Endothelial cell of umbilical vein (primary cell): ENCODE results near the gene PGS1. TPM values are rescaled to one million over a fixed set of nuclear protein-coding genes. Genes with fewer than 3 reads are reported as not detected.

Source experiments
- BruUV-seq: library from RNA; stranded (reverse); fragments of 400-500 nt; replicated peaks from 2 replicates; lab custom pipeline; 2021; lab: Mats Ljungman, UMichigan
- CTCF ChIA-PET: fragments of 300-600, 350-600 bp; sonication (Branson Sonifier 250); formaldehyde crosslinking; loops from one replicate; lab custom pipeline; 2021; ENCODE audit warnings: antibody characterized with exemption, inconsistent platforms; lab: Charles Lee
- POLR2A ChIA-PET: fragments of 300-600, 350-600 bp; sonication (Branson Sonifier 250); formaldehyde crosslinking; loops from one replicate; lab custom pipeline; 2021; ENCODE audit warnings: antibody characterized with exemption, inconsistent platforms; lab: Charles Lee
- DNase-seq: peaks from one replicate; pipeline ENCODE4 v3.0.0-alpha.2; 2011; ENCODE audit warnings: low read depth, low spot score
- FAIRE-seq: peaks from 2 replicates; lab custom pipeline; 2011; peaks lifted over from hg19 to GRCh38; lab: Jason Lieb, UNC
- H2AFZ ChIP-seq: 2 replicates; pipeline ENCODE4 v1.6.0; 2012; ENCODE audit warnings: low read depth, low read length, control low read depth, inconsistent platforms
- H3K27ac ChIP-seq: 2 replicates; pipeline ENCODE4 v1.5.1; 2011; ENCODE audit warnings: low read depth, mild to moderate bottlenecking, control low read depth, low read length, moderate library complexity; ENCODE audit not compliant: insufficient read depth
- H3K27me3 ChIP-seq, 2 experiments: 2 replicates each; pipeline versions ENCODE4 v1.6.0 to v1.6.1; 2011; ENCODE audit warnings: low read length in 2 of 2, mixed read lengths in 1 of 2; ENCODE audit not compliant: control insufficient read depth in 2 of 2, insufficient read depth in 2 of 2
- H3K36me3 ChIP-seq, 2 experiments: 2 replicates in 1 of 2; 3 replicates in 1 of 2; pipeline ENCODE4 v1.5.1; 2011; ENCODE audit warnings: low read length in 2 of 2, mild to moderate bottlenecking in 1 of 2, moderate library complexity in 1 of 2; ENCODE audit not compliant: control insufficient read depth in 2 of 2, insufficient read depth in 2 of 2; ENCODE audit errors: extremely low read depth in 1 of 2
- H3K4me1 ChIP-seq: 3 replicates; pipeline ENCODE4 v1.5.1; 2011; ENCODE audit warnings: mild to moderate bottlenecking, low read length; ENCODE audit not compliant: control insufficient read depth, insufficient read depth; ENCODE audit errors: extremely low read depth
- H3K4me2 ChIP-seq: 2 replicates; pipeline ENCODE4 v1.6.1; 2011; ENCODE audit warnings: low read length, control low read depth, mixed read lengths; ENCODE audit not compliant: insufficient read depth
- H3K4me3 ChIP-seq, 3 experiments: fragments of 200-600 bp in 1 of 3; sonication (generic), shearing (Covaris generic) in 1 of 3; replicated peaks in 1 of 3; 2 replicates each; pipeline ENCODE4 v1.5.1; 2011 to 2016; ENCODE audit warnings: control low read depth in 3 of 3, low read length in 3 of 3, mild to moderate bottlenecking in 2 of 3, inconsistent platforms in 1 of 3, low read depth in 1 of 3, moderate library complexity in 1 of 3; ENCODE audit not compliant: insufficient read depth in 1 of 3
- H3K79me2 ChIP-seq: 2 replicates; pipeline ENCODE4 v1.6.0; 2012; ENCODE audit warnings: low read length, inconsistent platforms; ENCODE audit not compliant: control insufficient read depth, insufficient read depth
- H3K9ac ChIP-seq: replicated peaks from 2 replicates; pipeline ENCODE3; 2011; ENCODE audit warnings: low read length, control low read depth; ENCODE audit not compliant: insufficient read depth; ENCODE audit errors: extremely low read depth
- H3K9me1 ChIP-seq: replicated peaks from 3 replicates; pipeline ENCODE4 v1.6.0; 2011; ENCODE audit warnings: mild to moderate bottlenecking, low read length; ENCODE audit not compliant: control insufficient read depth, insufficient read depth; ENCODE audit errors: extremely low read depth
- H3K9me3 ChIP-seq: replicated peaks from 2 replicates; pipeline ENCODE4 v1.5.1; 2012; ENCODE audit warnings: low read length, inconsistent platforms; ENCODE audit not compliant: control insufficient read depth, insufficient read depth
- H4K20me1 ChIP-seq: replicated peaks from 2 replicates; pipeline ENCODE3; 2011; ENCODE audit warnings: mild to moderate bottlenecking, low read length; ENCODE audit not compliant: control insufficient read depth, insufficient read depth; ENCODE audit errors: extremely low read depth
- EZH2 ChIP-seq: IDR thresholded peaks from 2 replicates; pipeline ENCODE4 v1.6.1; 2012; ENCODE audit warnings: borderline replicate concordance, low read depth, mild to moderate bottlenecking, moderate library complexity, low read length, inconsistent platforms; ENCODE audit not compliant: severe bottlenecking
- FOS ChIP-seq: IDR thresholded peaks from 2 replicates; pipeline ENCODE4 v1.6.1; 2011; ENCODE audit warnings: mild to moderate bottlenecking, low read length, moderate library complexity, borderline replicate concordance; ENCODE audit not compliant: insufficient read depth
- GATA2 ChIP-seq: IDR thresholded peaks from 2 replicates; pipeline ENCODE4 v1.7.0; 2011; ENCODE audit warnings: low read depth, mild to moderate bottlenecking, moderate library complexity, mixed read lengths, low read length; ENCODE audit not compliant: insufficient read length, insufficient read depth
- JUN ChIP-seq: IDR thresholded peaks from 2 replicates; pipeline ENCODE4 v1.6.1; 2011; ENCODE audit warnings: borderline replicate concordance, low read depth; ENCODE audit not compliant: insufficient read length, insufficient read depth
- MYC ChIP-seq: IDR thresholded peaks from one replicate; pipeline ENCODE4 v1.6.1; 2011; ENCODE audit warnings: mild to moderate bottlenecking, low read depth, low read length
- POLR2A ChIP-seq: IDR thresholded peaks from 2 replicates; pipeline ENCODE4 v1.6.1; 2012; ENCODE audit warnings: low read depth, mild to moderate bottlenecking, control low read depth, low read length
- POLR2AphosphoS5 ChIP-seq: IDR thresholded peaks from 2 replicates; pipeline ENCODE4 v1.6.1; 2012; ENCODE audit warnings: low read depth, mild to moderate bottlenecking, control low read depth, low read length, moderate library complexity; ENCODE audit not compliant: insufficient read depth
- dilution Hi-C: fragments of 300-500 bp; cut with MboI; formaldehyde crosslinking; loops from one replicate; pipeline ENCODE4 v1.15.0; 2019; ENCODE audit warnings: low sequenced_read_pairs; ENCODE audit not compliant: extremely low pct_ligation_motif_present
- intact Hi-C: fragments of 100-400 bp; cut with micrococcal nuclease; formaldehyde crosslinking; loops from one replicate; pipeline ENCODE4 v1.10.0; 2022
- polyA plus RNA-seq, 4 experiments: library from polyadenylated mRNA; depleted of rRNA in 3 of 4; stranded (reverse) in 3 of 4; unstranded in 1 of 4; fragments of >200 nt; gene quantifications; 2 replicates each; pipeline versions ENCODE4 v1.2.1 to v1.2.3, GENCODE V29; 2011 to 2012; ENCODE audit warnings: missing spikeins in 1 of 4
- total RNA-seq: library from RNA; stranded (reverse); gene quantifications from 2 replicates; pipeline ENCODE4 v1.2.3, GENCODE V29; 2021
- TF ChIP-seq, protein P1 (sequence below), 2 donors: IDR thresholded peaks; 1 replicate in 1 of 2; 2 replicates in 1 of 2; pipeline ENCODE4 v1.5.1; 2011; ENCODE audit warnings: low read length in 2 of 2, mild to moderate bottlenecking in 2 of 2, moderate library complexity in 2 of 2, control low read depth in 1 of 2, inconsistent platforms in 1 of 2, low read depth in 1 of 2; ENCODE audit not compliant: insufficient read depth in 1 of 2; ENCODE audit errors: extremely low read depth in 1 of 2
- TF ChIP-seq, protein P2 (sequence below): IDR thresholded peaks from 2 replicates; pipeline ENCODE4 v1.6.1; 2011; ENCODE audit not compliant: insufficient read depth, insufficient read length

The PGS1 gene
- total and polyA plus RNA-seq, 2 donors (not counting 3 experiments of a cell fraction or from before 2014, with no cell fraction given), result 50.8 to 66.0 TPM

DNA sequence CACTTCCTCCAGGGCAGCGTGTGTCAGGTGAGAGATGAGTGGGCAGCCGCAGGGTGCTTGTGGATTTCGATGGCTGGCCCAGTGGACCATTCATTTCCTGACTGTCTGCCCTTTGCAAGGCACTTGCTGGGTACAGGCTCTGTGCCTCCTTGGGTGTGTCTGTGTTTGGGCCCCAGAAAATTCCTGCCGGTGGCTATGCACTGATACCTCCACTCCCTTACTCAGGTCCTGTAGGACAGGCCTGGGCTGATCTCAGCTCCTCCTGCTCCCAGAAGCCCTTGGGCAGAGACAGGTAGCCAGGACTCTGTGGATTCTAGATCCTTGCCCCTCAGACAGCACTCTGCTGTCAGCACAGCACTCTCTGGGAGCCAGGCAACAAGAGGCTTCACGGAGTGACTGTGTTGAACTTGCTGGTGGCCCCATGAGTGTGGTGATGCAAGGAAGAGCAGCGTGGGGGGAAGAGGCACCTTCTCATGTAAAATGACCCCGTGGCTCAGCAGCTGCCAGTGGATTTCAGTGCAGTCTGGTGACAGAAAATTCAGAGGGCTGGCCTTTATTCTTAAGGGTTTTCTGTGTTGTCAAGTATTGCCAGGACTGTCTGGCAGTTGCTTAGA is 29.0 kb downstream of the PGS1 start:
- ChIA-PET POLR2A (no interaction called here), CTCF (no interaction called here)
- Histone ChIP-seq H3K9ac (no peak overlapping the region), H3K9me3 (no peaks in the 10 kb centered on the region), H3K4me1 (no peaks in the 10 kb centered on the region), H3K4me3 (no peak overlapping the region), H3K9me1 (no peaks in the 10 kb centered on the region), H3K27me3 (no peaks in the 10 kb centered on the region), H3K36me3 (peaks cover 7 to 33% of the 10 kb centered on the region in 2 experiments), H3K27ac (no peak overlapping the region), H4K20me1 (no peaks in the 10 kb centered on the region), H3K4me2 (no peak overlapping the region), H3K79me2 (peaks cover 62% of the 10 kb centered on the region), H2AFZ (no peak overlapping the region)
- FAIRE-seq, result no peak
- intact Hi-C loops, result no loop called here
- TF ChIP-seq FOS (no peak), POLR2A (no peak), JUN (no peak), POLR2AphosphoS5 (no peak), MYC (no peak), GATA2 (no peak), EZH2 (no peak)
- TF ChIP-seq, protein P1, sequence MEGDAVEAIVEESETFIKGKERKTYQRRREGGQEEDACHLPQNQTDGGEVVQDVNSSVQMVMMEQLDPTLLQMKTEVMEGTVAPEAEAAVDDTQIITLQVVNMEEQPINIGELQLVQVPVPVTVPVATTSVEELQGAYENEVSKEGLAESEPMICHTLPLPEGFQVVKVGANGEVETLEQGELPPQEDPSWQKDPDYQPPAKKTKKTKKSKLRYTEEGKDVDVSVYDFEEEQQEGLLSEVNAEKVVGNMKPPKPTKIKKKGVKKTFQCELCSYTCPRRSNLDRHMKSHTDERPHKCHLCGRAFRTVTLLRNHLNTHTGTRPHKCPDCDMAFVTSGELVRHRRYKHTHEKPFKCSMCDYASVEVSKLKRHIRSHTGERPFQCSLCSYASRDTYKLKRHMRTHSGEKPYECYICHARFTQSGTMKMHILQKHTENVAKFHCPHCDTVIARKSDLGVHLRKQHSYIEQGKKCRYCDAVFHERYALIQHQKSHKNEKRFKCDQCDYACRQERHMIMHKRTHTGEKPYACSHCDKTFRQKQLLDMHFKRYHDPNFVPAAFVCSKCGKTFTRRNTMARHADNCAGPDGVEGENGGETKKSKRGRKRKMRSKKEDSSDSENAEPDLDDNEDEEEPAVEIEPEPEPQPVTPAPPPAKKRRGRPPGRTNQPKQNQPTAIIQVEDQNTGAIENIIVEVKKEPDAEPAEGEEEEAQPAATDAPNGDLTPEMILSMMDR (IDR thresholded peaks at IDR 0.05; ENCODE audit: extremely low read depth in 1 of 2, insufficient read depth in 1 of 2, low read depth in 1 of 2, low read length in 2 of 2), result no peak
- TF ChIP-seq, protein P2, sequence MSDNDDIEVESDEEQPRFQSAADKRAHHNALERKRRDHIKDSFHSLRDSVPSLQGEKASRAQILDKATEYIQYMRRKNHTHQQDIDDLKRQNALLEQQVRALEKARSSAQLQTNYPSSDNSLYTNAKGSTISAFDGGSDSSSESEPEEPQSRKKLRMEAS, result no peak
- no peak for DNase-seq
- no TSS peak for BruUV-seq
- dilution Hi-C loops, result no loop called here
